Effector memory CD8-positive, alpha-beta T cell (primary cell): ENCODE measurements around the gene NBPF3.
"Not testable (repeated sequence)": the region's sequence is repeated elsewhere in the genome, so short reads cannot be mapped to it uniquely, and the experiment has no call there.

Source experiments
- ATAC-seq: fragments of 150-1000 bp; cut with Tn5 transposase; replicated peaks from 2 replicates; pipeline ENCODE4 v1.10.0; 2021; ENCODE audit warnings: mild to moderate bottlenecking, moderate library complexity
- DNase-seq, 3 experiments: peaks; one replicate each; pipeline ENCODE4 v3.0.0; 2021
- H3K27ac Mint-ChIP-seq, 2 donors: one replicate each; pipeline ENCODE4 v1.8.0; 2022; ENCODE audit warnings: mild to moderate bottlenecking in 2 of 2, mixed read lengths in 2 of 2, moderate library complexity in 2 of 2
- H3K27me3 Mint-ChIP-seq, 2 donors: one replicate each; pipeline ENCODE4 v1.8.0; 2022; ENCODE audit warnings: mixed read lengths in 2 of 2
- H3K36me3 Mint-ChIP-seq: one replicate; pipeline ENCODE4 v1.8.0; 2022; ENCODE audit warnings: mild to moderate bottlenecking, moderate library complexity, mixed read lengths; ENCODE audit not compliant: insufficient read depth
- H3K4me1 Mint-ChIP-seq, 2 donors: one replicate each; pipeline ENCODE4 v1.8.0; 2022; ENCODE audit warnings: low read depth in 2 of 2, mixed read lengths in 2 of 2
- H3K4me3 Mint-ChIP-seq, 2 donors: one replicate each; pipeline ENCODE4 v1.8.0; 2022; ENCODE audit warnings: mild to moderate bottlenecking in 2 of 2, mixed read lengths in 2 of 2, moderate library complexity in 2 of 2
- H3K9me3 Mint-ChIP-seq, 2 donors: one replicate each; pipeline ENCODE4 v1.8.0; 2022; ENCODE audit warnings: mixed read lengths in 2 of 2

Gene NBPF3

DNA sequence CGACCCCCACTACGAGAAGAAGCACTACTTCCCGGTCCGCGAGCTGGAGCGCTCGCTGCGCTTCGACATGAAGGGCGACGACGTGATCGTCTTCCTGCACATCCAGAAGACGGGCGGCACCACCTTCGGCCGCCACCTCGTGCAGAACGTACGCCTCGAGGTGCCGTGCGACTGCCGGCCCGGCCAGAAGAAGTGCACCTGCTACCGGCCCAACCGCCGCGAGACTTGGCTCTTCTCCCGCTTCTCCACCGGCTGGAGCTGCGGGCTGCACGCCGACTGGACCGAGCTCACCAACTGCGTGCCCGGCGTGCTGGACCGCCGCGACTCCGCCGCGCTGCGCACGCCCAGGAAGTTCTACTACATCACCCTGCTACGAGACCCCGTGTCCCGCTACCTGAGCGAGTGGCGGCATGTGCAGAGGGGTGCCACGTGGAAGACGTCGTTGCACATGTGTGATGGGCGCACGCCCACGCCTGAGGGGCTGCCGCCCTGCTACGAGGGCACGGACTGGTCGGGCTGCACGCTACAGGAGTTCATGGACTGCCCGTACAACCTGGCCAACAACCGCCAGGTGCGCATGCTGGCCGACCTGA lies 11.4 kb upstream of the NBPF3 start:
- not testable (repeated sequence) for DNase-seq, H3K4me1 Mint-ChIP-seq, H3K4me3 Mint-ChIP-seq, H3K36me3 Mint-ChIP-seq, H3K27ac Mint-ChIP-seq, H3K9me3 Mint-ChIP-seq
- H3K27me3 Mint-ChIP-seq, result peaks cover 12 to 15% of the 10 kb centered on the region in 2 donors
- ATAC-seq, result peak; percentile 36

DNA sequence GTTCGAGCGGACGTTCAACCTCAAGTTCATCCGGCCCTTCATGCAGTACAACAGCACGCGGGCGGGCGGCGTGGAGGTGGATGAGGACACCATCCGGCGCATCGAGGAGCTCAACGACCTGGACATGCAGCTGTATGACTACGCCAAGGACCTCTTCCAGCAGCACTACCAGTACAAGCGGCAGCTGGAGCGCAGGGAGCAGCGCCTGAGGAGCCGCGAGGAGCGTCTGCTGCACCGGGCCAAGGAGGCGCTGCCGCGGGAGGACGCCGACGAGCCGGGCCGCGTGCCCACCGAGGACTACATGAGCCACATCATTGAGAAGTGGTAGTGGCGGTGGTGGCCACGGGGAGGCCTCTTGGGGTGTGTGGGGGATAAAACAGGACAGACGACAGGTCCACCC lies 10.7 kb upstream of the NBPF3 start:
- DNase-seq, H3K4me1 Mint-ChIP-seq, H3K27ac Mint-ChIP-seq, H3K4me3 Mint-ChIP-seq, ATAC-seq, H3K9me3 Mint-ChIP-seq, H3K36me3 Mint-ChIP-seq: not testable (repeated sequence)
- H3K27me3 Mint-ChIP-seq, result peaks cover 10 to 12% of the 10 kb centered on the region in 2 donors

DNA sequence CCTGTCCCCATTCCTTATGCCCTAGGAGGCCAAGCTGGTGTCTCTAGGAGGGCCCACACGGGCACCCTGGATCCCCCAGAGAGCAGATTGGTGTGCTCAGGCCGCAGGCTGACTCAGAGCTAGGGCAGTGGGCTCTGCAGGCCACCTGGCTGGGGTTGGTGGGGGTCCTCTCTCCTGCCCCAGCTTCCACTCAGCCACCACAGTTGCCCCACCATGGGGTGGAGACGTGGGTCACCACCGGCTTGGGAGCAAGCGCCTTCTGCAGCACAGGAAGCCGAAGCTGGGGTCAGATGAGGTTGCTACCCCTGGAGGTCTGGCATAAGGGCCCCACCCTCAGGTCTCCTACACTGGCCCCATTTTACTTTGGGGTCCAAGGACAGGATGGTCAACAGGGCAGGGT lies 9.1 kb upstream of the NBPF3 start:
- not testable (repeated sequence) for H3K9me3 Mint-ChIP-seq, H3K27ac Mint-ChIP-seq, ATAC-seq, DNase-seq, H3K4me3 Mint-ChIP-seq, H3K4me1 Mint-ChIP-seq, H3K36me3 Mint-ChIP-seq
- H3K27me3 Mint-ChIP-seq, result peaks cover 18 to 20% of the 10 kb centered on the region in 2 donors

DNA sequence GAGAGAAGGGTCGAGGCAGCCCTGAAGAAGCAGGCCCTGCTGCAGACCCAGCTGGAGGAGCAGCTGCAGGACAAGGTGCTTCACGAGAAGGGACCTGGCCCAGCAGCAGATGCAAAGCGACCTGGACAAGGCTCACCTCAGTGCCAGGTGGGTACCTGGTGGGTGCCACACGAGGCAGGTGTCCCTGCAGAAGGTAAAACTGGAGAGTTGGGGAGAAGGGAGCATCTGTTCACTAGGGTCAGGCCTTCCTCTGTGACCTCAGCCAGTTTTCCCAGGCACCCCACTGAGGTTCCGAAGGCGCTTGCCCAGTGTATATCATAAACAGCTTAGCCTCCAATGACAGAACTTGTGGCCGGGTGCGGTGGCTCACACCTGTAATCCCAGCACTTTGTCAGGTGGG lies 5.5 kb upstream of the NBPF3 start:
- Mint-ChIP-seq H3K4me3 (no peak overlapping the region), H3K27ac (no peak overlapping the region), H3K4me1 (peaks cover 6% of the 10 kb centered on the region in 2 donors), H3K36me3 (no peaks in the 10 kb centered on the region), H3K9me3 (no peaks in the 10 kb centered on the region), H3K27me3 (peaks cover 6 to 24% of the 10 kb centered on the region in 2 donors)
- DNase-seq (no peak), ATAC-seq (no peak)

DNA sequence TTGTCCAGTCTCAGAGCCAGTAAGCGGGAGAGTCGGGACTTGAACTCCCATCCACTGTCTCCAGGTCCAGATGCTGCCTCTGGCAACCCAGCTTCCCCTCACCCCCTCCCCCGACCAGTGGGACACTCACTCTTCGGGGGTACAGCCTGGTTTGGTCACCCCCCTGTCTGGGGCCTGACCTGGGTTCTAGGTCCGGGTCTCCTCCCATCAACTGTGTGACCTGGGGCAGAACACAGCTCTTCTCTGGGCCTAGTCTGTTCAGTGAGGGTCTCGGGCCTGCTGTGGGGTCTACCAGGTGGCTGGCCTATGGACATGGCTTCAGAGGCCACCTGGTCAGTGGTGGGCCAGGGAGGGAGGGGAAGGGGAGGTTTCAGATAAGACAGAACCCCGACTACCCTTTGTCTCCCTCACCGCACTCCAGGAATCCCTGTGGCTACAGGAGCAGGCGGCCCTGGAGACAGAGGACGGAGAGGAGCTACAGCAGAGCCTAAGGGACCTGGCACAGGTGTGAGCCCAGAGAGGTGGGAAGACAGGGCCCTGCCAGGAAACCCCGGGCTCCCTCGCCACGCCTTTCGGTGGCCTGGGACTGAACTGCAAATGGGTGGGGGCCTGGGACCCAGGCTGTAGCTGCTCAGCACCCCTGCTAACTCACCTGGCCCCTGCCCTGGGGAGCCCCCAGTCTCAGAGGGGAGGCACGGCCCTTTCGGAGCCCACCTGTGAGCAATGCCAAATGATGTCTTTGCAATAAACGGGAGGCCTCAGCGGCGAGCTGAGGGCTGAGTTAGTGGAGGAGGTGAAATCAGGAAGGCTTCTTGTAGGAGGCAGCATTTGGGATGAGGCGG lies 4.1 kb upstream of the NBPF3 start:
- Mint-ChIP-seq H3K4me3 (no peak overlapping the region), H3K4me1 (peaks cover 14 to 15% of the 10 kb centered on the region in 2 donors), H3K27ac (no peak overlapping the region), H3K9me3 (no peaks in the 10 kb centered on the region), H3K27me3 (peaks cover 6 to 24% of the 10 kb centered on the region in 2 donors), H3K36me3 (peaks cover 6% of the 10 kb centered on the region)
- DNase-seq (no peak), ATAC-seq (no peak)

DNA sequence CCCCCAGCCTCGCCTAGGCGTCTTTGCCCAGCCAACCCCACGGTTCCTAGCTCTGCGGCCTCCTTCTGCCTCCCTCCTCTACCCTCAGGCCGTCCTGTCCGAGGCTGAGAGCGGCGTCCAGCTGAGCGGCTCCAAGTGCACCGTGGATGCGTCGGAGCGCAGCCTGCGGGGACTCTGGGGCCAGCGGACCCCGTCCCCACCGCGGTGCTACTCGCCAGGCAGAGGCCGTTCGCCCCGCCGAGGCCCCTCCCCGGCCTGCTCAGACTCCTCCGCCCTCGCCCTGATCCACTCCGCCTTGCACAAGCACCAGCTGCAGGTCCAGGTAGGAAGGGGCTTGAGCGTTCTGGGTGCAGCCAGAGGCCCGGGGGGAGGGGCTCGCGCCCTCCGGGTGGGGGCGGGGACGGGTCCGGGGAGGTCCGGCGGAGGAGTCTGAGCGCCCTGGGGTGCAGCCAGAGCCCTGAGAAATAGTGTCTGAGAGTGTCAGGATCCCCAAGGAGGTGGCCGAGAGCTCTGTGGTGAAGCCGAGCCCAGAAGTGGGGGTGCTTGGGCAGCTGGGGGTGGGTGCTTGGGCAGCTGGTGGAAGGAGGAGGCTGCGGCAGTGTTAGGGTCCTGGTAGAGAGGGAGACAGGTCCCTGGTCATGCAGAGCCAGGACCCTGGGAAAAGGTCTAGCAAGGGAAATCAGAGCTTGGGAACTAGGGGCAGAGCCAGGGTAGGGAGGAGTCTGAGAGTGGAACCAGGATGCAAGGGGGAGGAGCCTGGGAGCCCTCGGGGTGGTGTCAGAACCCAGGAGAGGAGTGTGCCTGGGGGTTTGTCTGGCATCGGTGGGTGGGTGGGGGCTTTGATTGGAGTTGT lies 3.2 kb upstream of the NBPF3 start:
- peaks cover 16 to 19% of the 10 kb centered on the region in 2 donors for H3K4me1 Mint-ChIP-seq
- H3K27ac Mint-ChIP-seq, result no peak overlapping the region
- peaks cover 6 to 24% of the 10 kb centered on the region in 2 donors for H3K27me3 Mint-ChIP-seq

DNA sequence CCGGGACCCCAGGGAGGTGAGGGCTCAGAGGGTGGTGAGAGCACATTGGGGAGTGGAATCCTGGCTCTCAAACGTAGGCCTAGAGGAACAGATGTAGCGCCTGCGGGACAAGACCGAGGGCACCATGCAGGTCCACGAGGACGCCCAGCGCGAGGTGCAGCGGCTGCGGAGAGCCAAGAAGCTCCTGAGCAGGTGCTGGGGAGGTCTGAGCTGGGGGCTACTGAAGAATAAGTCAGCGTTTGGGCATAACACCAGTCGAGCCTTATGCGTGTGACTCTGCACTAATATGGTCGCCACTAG lies 2.6 kb upstream of the NBPF3 start:
- no peak for ATAC-seq
- DNase-seq, result no peak
- H3K27ac Mint-ChIP-seq, result no peak overlapping the region
- H3K36me3 Mint-ChIP-seq, result peaks cover 6% of the 10 kb centered on the region
- no peaks in the 10 kb centered on the region for H3K9me3 Mint-ChIP-seq
- H3K4me1 Mint-ChIP-seq, result peaks cover 16 to 23% of the 10 kb centered on the region in 2 donors
- H3K27me3 Mint-ChIP-seq, result peaks cover 6 to 24% of the 10 kb centered on the region in 2 donors
- peak overlapping the region in 1 of 2 donors; percentile 22 for H3K4me3 Mint-ChIP-seq

More for the DNA sequence above, 3.2 kb upstream of the NBPF3 start:
- Mint-ChIP-seq H3K4me3 (peak overlapping the region; percentile 22 to 59), H3K36me3 (peaks cover 6% of the 10 kb centered on the region), H3K9me3 (no peaks in the 10 kb centered on the region)
- ATAC-seq (no peak), DNase-seq (no peak)

DNA sequence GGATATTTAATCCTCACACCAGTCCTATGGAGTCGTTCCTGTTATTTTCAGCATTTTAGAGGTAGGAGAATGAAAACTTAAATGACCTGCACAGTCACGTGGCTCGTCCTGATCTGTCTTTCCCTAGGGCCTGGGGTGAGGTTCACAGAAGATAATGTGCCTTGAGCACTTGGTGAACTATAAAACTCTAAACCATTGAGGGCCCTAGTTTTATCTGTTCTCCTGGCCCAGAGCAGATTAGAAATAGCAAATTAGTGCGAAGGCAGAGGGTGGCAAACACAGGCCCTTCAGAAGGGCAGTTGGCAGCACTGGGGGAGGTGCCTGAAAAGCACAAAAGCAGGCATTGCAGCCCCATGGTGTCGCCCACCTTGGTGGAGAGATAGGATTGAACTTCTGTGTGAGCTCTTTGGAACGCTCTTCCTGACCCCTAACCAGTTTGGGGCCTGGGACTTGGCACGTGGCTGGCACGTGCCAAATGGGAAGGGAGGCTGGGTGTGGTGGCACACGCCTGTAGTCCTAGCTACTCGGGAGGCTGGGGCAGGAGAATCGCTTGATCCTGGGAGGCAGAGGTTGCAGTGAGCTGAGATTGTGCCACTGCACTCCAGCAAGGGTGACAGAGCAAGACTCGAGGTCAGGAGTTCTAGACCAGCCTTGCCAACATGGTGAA lies 1.2 kb upstream of the NBPF3 start:
- not testable (repeated sequence) for DNase-seq, H3K9me3 Mint-ChIP-seq, H3K36me3 Mint-ChIP-seq, ATAC-seq
- Mint-ChIP-seq H3K27ac (peak overlapping the region; percentile 95), H3K4me1 (peaks cover 16 to 23% of the 10 kb centered on the region in 2 donors), H3K27me3 (peaks cover 6 to 24% of the 10 kb centered on the region in 2 donors), H3K4me3 (peak overlapping the region; percentile 96 to 98)

DNA sequence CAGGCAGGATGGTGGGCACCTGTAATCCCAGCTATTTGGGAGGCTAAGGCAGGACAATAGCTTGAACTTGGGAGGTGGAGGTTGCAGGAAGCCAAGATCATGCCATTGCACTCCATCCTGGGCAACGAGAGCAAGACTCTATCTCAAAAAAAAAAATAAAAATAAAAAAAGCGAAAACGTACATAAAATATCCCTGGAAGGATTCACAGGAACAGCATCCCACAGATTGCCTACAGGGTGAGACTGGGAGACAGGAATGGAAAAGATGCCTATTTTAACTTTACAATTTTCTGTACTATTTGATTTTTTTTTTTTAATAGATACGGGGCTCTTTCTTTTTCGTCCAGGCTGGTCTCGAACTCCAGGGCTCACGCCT lies 604 bp upstream of the NBPF3 start:
- H3K4me1 Mint-ChIP-seq, result peaks cover 16 to 23% of the 10 kb centered on the region in 2 donors
- no peaks in the 10 kb centered on the region for H3K9me3 Mint-ChIP-seq
- ATAC-seq (no peak), DNase-seq (no peak)
- H3K4me3 Mint-ChIP-seq, result peak overlapping the region; percentile 96 to 98
- peaks cover 6 to 24% of the 10 kb centered on the region in 2 donors for H3K27me3 Mint-ChIP-seq
- H3K36me3 Mint-ChIP-seq, result peaks cover 6% of the 10 kb centered on the region
- peak overlapping the region; percentile 95 for H3K27ac Mint-ChIP-seq

DNA sequence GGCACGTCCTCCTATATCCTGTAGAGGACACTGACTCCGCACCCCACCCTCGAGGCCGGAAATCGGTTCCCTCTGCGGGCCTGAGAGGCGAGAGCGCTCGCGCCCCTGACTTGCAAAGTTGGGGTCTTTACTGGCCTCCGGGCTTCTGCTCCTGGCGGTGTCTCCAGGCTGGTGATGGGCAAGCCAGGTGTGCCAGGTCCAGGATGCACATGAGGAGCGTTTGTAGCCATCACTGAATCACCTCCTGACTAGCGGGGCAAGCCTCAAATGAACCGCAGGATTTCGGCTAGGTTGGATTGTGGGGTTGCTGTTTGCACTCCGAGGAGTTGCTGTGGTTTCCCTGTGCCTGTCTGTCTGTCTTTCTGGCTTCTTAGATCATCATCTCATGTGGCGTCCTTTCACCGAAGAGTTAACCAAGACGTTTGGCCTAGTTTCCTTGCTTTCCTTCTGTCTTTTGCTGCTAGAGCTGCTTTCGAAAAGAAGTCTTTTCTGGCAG lies 741 bp downstream of the NBPF3 start:
- Mint-ChIP-seq H3K27ac (peak overlapping the region; percentile 95), H3K4me3 (peak overlapping the region; percentile 96 to 98), H3K4me1 (peaks cover 20 to 23% of the 10 kb centered on the region in 2 donors), H3K27me3 (peaks cover 0 to 16% of the 10 kb centered on the region in 2 donors)
- ATAC-seq, result peak; percentile 19
- H3K36me3 Mint-ChIP-seq, H3K9me3 Mint-ChIP-seq: not testable (repeated sequence)
- peak in 1 of 3 experiments; percentile 11 for DNase-seq

DNA sequence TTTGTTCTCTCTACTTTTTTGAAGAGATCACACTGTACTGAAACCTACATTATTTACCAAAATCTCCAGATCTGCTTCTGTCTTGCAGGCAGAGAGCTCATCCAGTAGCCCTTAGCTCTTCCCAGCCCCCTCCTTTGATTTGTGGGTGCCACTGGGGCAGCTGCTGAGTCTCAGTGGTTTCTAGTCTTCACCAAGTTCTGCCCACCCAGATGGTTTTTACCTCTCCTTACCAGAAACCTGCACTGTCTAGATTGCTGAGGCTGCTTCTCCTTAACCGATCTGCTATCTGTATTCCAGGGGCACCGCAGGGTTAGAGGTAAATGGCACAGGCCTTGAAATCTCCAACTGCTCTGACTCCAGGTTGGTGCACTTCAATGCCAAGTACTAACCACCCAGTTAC lies 6.7 kb downstream of the NBPF3 start:
- H3K27ac Mint-ChIP-seq, result peak overlapping the region in 1 of 2 donors; percentile 57
- ATAC-seq, H3K4me3 Mint-ChIP-seq, DNase-seq, H3K27me3 Mint-ChIP-seq, H3K9me3 Mint-ChIP-seq: not testable (repeated sequence)
- H3K36me3 Mint-ChIP-seq, result peaks cover 12% of the 10 kb centered on the region
- H3K4me1 Mint-ChIP-seq, result peaks cover 16 to 20% of the 10 kb centered on the region in 2 donors

DNA sequence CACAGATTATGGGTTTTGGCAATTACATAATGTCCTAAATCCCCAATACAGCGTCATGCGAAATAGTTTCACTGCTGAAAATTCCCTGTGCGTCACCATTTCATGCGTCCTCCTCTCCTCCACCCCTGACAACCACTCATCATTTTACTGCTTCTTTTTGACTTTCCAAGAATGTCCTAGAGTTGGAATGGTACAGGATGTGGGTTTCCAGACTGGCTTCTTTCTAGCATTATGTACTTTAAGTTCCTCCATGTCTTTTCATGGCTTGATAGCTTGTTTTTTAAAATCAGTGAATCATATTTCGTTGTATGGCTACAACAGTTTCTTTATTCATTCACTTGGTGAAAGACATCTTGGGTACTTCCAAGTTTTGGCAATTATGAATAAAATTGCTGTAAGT lies 7.4 kb downstream of the NBPF3 start:
- DNase-seq (no peak), ATAC-seq (no peak)
- Mint-ChIP-seq H3K4me3 (no peak overlapping the region), H3K9me3 (no peaks in the 10 kb centered on the region), H3K4me1 (peaks cover 16% of the 10 kb centered on the region in 2 donors), H3K27ac (no peak overlapping the region), H3K27me3 (no peaks in the 10 kb centered on the region), H3K36me3 (peaks cover 12% of the 10 kb centered on the region)

DNA sequence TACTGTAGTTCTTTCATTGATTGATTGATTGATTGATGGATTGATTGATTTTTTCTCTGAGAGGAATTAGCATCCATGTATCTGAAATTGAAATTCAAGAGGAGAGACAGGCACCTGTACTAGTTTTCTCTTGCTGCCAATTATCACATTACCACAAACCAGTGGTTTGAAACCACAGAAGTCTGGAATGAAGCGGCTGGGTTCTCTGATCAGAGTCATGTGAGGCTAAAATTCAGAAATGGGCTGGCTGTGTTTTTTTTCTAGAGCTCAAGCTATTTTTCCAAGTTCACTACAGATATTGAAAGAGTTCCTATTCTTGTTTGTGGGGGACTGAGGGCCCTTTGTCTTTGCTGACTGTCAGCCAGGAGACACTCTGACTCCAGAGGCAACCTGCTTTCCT lies 10.0 kb downstream of the NBPF3 start:
- peaks cover 12% of the 10 kb centered on the region for H3K36me3 Mint-ChIP-seq
- peaks cover 25 to 27% of the 10 kb centered on the region in 2 donors for H3K4me1 Mint-ChIP-seq
- H3K4me3 Mint-ChIP-seq, result no peak overlapping the region
- H3K27me3 Mint-ChIP-seq, result no peaks in the 10 kb centered on the region
- ATAC-seq (no peak), DNase-seq (no peak)
- H3K9me3 Mint-ChIP-seq, result no peaks in the 10 kb centered on the region
- H3K27ac Mint-ChIP-seq, result no peak overlapping the region
